Dermis blood vessel endothelial cell (primary cell): ENCODE measurements around the gene NBEAL2. TPM values are rescaled to one million over a fixed set of nuclear protein-coding genes. Genes with fewer than 3 reads are reported as not detected.
"Not testable (repeated sequence)": the region's sequence is repeated elsewhere in the genome, so short reads cannot be mapped to it uniquely, and the experiment has no call there.

Source experiments
- DNase-seq: peaks from one replicate; pipeline ENCODE4 v3.0.0; 2010
- total RNA-seq: library from RNA; depleted of rRNA; stranded (reverse); fragments of >200 nt; gene quantifications from 2 replicates; pipeline ENCODE4 v1.2.3, GENCODE V29; 2014

NBEAL2 gene
- total RNA-seq, 1 donor from 2014 or later: 30.6 TPM

DNA sequence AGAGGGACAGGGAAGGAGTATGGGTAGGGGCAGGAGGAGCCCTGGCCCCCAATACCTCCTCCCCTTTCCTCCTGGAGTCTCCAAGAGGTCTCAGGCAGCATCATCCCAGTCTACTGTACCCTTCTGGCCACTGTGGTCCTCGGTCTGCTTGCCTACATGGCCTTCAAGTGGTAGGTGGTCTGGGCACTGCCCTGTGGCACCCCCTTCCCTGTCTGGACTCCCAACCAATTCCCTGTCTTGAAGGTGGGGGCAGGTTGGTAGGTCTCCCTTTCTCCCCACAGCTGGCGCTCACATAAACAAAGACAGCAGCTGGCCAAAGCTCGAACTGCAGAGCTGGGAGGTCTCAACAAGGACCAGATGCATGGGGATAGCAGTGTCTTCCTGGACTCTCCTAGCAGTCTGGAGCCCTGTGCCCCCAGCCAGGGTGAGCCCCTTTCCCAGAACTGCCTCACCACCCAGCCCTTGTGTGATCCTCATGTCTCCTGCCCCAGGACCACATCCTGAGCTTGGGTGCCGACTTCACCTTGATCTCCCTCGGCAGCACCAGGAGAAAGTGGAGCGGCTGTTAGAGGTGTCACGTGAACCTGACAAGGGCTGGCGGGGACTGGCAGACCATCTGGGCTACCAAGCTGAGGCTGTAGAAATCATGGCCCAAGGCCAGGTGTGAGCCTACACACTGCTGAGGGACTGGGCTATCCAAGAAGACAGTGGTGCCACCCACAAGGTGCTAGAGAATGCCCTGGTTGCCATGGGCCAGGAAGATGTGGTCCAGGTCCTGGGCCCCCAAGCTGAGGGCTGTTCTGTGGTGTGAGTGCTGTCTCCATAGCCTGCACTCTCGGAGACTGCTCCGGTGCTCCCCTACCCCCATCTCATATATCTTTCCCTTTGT, 33.1 kb downstream of the NBEAL2 start:
- DNase-seq: no peak

DNA sequence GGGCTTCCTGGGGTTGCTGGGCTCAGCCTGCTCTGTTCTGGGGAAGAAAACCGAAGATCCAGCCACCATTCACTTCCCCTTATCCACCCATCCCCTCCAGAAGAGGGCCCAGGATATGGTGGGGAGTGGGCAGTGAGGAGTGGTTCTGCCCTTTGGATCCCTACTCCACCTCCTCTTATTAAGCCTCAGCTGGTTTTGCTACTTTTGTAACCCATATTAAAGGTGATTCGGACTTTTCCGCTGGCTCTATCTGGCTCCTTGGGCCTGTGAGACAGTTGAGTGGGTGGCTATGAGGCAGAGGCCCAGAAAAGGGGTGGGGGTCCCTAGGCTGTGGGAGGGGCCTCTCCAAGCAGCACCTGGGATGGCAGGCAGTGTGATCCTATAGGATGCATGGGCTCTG, 33.8 kb downstream of the NBEAL2 start:
- DNase-seq: no peak

- DNase-seq: no peak
Measured at GRCh38 chr3:47014036-47014435, 34.6 kb downstream of the NBEAL2 start.

- DNase-seq: no peak
Measured at GRCh38 chr3:47015151-47015550, 35.7 kb downstream of the NBEAL2 start.

GRCh38 chr3:47016086-47016933, 36.8 kb downstream of the NBEAL2 start:
- no peak for DNase-seq

DNA sequence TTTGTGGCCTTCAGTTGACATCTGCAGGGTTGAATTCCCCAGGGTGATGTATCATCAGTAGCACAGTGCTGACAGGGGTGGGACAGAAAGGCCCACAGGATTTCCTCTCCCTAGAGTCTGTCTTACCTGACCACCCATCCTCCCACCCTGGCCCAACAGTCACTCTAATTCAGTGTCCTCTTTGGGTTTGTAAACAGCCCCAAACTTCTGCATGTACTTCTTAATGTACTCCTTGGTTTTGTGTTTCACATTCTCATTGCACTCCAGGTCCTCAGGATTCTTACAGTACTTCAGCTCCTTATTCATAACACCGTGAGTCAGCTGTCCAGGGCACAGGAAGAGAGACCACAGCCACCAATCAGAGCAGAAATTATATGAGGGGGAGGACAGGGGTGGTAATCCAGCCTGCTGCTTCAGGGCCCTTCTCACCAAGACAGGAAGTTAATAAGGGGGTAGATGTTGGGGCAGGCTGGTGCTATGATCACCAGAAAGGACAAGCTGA, 37.5 kb downstream of the NBEAL2 start:
- DNase-seq: peak; percentile 62

DNA sequence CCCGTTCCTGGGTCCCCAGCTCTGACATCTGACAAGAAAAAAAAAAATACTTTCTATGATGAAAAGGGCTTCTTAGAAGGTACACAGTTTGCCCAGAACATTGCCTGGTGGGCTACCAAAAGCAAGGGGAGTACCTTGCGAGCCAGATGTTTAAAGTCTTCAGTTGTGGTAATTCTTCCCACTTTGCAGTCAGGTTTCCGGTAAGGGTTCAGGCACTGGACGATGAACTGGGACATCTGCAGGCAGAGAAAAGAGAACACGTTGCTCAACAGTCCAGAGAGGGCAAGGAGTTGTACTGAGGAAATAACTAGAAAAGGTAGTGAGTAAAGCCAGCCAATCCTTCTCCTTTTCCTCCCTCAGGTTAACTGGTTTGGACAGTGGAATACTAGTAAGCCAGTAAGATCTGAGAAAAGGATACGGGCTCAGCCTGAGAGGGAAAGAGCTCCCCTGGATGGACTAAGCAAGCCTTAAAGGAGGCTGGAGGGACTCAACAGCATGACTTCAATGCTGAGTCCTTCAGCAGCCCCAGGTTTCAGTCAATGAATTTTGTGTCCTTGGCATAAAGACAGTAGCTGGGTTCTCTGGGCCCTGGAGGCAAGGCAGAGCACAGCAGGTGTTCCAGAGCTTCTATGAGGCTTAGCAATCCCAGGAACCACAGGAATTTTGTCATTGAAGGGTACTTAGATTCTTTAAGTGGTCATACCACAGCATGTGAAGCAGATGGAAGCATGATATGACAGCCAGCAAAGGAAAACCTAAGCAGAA, 38.2 kb downstream of the NBEAL2 start:
- no peak for DNase-seq

DNA sequence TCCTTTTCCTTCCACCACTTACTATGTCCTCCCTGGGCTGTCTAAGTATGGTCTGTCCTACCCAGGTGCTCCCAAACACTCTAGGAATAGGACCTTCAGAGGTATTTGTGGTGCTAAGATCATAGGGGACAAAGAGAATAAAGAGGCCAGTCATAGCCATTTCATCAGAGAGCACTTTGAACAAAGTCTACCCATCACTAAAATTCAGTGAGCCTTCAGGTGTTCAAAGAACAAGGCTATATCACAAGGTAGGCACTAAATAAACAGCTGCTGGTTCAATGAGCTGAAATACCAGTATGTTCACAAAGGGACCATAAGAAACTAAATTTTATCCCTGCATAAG, 38.8 kb downstream of the NBEAL2 start:
- DNase-seq: no peak

GRCh38 chr3:47019201-47019600, 39.7 kb downstream of the NBEAL2 start:
- DNase-seq: no peak

DNA sequence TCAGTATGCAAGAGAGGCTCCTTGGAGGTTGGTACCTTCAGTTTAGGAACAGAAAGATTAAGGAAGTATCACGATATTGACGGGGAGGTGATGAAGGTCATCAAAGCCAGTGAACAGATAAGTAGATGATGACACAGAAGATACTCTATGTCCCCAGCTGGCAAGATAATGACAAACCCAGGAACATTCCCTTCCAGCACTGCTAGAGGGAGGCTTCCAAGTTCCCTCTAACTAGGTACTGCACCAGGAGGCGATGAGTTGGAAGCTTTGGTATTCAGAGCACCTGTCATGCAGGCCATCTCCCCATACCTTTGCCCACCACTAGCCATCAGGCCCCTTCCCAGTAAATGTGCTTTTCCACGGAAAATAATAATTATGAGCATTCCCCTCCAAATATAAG, 40.8 kb downstream of the NBEAL2 start:
- DNase-seq: no peak

DNA sequence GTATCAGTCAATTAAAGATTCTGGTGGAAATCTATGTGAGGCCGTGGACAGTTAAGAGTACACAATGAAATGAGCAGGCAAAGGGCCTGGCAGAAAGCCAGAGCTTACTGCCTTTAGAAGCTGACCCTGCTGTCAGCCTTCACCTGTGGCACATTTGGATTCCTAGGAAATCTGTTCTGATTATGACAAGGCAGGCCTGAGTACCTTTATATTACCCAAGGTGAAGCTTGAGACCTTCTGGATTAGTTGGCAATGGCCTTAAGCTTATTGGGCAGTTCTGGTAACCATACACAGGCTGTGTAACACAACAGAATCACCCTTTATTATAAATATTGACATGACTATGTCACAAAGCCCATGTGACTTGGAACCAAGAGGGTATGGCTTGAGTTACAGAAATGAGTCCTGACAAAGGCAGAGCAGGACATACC, 43.2 kb downstream of the NBEAL2 start:
- peak; percentile 60 for DNase-seq

DNA sequence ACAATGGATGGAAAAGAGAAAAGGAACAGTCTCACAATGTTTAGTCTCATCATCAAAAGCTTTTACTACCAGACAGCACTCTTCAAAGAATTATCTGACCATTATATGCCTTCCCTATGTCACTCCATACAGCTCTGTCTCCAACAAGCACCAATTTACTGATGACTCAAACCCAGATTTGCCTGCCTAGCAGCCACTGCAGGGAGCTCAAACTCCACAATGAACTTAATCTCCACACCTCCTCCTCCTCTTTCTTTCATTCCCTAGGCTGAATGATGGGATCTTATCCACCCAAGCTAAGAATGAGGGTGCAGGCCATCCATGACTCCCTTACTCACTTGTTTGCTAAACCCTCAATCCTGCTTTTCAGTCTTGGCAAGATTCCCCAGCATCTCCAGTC, 45.5 kb downstream of the NBEAL2 start:
- DNase-seq: no peak

DNA sequence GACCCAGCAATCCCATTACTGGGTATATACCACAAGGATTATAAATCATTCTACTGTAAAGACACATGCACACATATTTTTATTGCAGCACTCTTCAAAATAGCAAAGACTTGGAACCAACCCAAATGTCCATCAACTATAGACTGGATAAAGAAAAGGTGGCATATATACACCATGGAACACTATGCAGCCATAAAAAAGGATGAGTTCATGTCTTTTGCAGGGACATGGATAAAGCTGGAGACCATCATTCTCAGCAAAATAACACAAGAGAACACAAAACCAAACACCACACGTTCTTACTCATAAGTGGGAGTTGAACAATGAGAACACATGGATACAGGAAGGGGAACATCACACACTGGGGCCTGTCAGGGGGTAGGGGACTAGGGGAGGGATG, 47.0 kb downstream of the NBEAL2 start:
- DNase-seq: not testable (repeated sequence)

DNA sequence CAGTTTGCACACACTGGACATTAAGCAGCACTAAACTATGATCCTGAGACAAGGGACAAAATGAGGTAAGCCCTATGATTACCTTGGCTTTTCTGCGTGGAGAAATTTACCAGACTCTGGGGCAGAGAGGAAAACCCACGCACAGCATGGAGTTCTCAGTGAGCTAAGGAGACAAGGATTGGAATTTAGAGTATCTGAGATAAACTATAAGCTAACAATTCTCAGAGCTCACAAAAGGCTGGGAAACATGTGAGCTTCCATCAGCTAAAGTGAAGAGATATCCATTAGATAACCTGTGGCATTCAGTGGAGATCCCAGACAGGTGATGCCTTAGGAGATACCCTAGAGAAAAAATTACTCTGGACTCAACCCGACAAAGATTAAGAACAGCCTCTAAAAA, 48.7 kb downstream of the NBEAL2 start:
- no peak for DNase-seq

DNA sequence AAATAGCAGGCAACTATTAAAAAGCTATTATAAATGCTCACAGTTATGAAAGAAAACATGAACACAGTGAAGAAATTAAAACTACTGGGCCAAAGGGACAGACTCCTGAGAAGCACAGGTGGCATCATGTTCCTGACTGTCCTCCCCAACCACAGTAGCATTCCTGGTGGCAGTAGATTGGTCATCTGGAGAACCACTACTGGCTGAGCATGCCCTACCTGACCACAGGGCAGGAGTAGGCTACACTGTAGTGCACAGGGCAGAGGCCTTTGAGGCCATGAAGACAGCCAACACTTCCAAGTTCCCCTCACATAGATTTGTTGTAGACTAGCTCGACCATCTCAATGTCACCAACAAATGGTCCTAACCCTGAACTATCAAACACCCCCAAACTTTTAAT, 49.2 kb downstream of the NBEAL2 start:
- no peak for DNase-seq

DNA sequence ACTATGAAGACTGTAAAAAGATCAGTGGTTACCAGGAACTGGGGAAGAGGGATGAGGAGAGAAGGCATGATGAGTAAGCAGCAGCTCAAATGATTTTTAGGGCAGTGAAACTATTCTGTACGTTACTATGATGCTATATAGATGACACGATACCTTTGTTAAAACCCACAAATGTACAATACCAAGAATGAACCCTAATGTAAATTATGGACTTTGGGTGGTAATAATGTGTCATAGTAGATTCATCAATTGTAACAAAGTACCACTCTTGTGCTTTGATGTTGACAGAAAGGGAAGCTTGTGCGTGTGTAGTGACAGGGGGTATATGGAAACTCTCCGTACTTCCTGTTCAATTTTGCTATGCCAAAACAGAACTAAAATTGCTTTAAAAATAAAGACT, 51.6 kb downstream of the NBEAL2 start:
- not testable (repeated sequence) for DNase-seq

- DNase-seq: no peak
Measured at GRCh38 chr3:47034868-47035489, 55.5 kb downstream of the NBEAL2 start.

- no peak for DNase-seq
Measured at GRCh38 chr3:47035645-47036044, 56.2 kb downstream of the NBEAL2 start.

- DNase-seq: no peak
Measured at GRCh38 chr3:47036145-47036544, 56.7 kb downstream of the NBEAL2 start.

DNA sequence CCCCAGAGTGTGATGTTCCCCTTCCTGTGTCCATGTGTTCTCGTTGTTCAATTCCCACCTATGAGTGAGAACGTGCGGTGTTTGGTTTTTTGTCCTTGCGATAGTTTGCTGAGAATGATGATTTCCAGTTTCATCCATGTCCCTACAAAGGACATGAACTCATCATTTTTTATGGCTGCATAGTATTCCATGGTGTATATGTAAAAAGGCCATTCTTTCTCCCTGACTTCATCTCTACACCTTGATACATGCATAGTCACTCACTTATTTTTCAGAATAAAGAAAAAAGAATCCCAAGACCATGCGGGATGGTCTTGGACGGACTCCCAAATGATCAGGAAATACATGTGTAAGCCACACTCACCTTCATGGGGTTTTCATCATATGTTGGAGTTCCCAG, 57.8 kb downstream of the NBEAL2 start:
- DNase-seq: not testable (repeated sequence)

GRCh38 chr3:47041114-47041513, 61.6 kb downstream of the NBEAL2 start:
- DNase-seq: no peak

DNA sequence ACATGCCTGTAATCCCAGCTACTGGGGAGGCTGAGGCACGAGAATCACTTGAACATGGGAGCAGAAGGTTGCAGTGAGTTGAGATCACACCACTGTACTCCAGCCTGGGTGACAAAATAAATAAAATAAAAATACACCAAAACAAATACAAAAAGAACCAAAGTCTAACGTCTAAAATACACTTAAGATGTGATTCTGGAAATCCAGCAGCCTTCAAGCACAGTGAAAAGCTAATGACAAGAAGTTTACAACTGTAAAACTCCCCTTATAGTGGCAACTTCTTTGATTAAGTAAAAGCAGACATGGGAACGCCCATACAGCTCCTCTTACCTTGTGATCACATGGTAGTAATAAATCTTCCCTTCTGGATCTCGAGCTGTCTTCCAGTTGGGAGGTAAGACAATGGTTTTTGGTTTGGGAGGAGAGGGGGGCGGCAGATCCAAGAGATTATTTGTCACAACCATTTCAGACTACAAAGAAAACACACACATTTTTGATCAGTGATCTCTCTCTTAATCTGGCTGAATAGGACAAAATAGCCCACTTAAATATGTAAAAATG, 62.8 kb downstream of the NBEAL2 start:
- no peak for DNase-seq
